NCI-H510A (cell line): ENCODE results near the gene MINDY2.

Experiments used
- DNase-seq: peaks from one replicate; lab custom pipeline; 2025; lab: John Stamatoyannopoulos, UW

MINDY2 gene

DNA sequence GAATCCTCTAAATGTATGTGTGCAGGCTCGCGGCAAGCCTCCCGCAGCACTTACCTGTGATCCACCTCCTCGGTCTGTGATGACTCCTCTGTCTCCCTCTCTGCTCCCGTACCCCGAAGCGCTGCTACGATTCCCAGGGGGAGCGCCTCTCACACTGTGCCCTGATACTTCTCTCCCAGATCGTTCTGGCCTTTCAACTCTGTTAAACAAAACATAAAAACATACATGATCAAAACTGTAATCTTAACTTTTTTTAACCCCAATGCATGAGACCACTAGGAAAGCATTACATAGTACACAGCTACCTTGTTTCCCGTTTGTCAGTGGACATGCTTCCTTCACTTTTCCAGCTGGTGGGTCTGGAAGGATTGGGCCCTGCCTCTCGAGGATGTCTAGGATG is 115.8 kb downstream of the MINDY2 start:
- no peak for DNase-seq

DNA sequence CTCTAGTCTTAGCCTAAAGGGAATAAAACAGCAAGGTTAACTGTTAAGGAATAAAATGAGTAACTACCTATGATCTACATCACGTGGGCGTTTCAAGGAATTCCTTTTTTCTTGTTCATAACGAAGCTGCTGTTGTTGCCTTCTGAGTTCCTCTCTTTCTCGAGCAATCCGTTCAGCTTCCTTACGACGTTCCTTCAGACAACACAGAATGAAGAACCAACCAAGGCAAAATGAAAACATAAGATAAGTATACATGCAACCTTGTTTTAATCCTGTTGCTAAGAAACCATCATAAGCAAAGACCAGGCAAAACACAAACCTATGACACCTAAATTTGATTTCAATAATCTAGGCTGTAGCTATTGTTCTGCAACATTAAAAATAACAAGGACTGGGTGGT is 118.3 kb downstream of the MINDY2 start:
- no peak for DNase-seq

DNA sequence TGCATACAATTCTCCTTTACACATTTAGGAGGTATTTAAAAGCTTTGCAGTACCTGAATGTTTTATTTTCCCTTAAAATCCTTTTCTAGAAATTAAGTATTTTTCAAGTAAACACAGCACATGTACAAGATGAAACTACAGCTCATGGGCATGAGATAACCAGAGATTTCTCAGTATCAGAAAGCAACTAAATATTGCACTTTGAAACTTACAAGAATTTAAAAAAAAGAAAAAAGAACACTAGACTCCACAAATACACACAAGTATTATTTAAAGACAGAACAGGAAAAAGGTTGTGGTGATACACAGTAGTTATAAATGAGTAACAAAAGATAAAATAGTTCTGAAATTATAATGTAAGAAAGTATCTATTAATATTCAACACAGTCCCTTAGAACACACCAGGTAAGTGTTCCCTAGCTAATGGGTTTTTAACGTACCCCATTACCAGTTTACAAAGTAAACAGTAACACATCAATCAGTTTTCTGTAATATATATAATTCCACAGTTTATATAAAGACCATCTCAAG is 127.1 kb downstream of the MINDY2 start:
- DNase-seq = no peak

DNA sequence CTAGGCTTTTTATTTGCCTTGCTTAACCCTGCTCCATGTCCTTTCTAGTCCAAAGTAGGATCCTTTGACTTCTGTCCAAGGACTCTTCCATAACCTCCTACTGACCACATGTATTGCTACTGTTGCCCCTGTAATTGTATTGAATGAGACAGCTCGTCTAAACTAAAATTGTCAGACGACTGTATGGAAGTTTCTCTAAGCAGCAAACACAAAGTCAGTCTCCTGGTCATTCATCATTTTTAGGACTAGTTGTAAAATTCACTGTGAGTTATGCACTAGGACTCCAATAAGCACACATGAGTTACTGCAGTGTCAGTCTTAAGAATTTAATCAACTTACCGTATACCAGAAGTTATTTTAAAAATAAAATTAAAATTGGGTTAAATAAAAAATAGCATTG is 129.5 kb downstream of the MINDY2 start:
- DNase-seq = no peak

DNA sequence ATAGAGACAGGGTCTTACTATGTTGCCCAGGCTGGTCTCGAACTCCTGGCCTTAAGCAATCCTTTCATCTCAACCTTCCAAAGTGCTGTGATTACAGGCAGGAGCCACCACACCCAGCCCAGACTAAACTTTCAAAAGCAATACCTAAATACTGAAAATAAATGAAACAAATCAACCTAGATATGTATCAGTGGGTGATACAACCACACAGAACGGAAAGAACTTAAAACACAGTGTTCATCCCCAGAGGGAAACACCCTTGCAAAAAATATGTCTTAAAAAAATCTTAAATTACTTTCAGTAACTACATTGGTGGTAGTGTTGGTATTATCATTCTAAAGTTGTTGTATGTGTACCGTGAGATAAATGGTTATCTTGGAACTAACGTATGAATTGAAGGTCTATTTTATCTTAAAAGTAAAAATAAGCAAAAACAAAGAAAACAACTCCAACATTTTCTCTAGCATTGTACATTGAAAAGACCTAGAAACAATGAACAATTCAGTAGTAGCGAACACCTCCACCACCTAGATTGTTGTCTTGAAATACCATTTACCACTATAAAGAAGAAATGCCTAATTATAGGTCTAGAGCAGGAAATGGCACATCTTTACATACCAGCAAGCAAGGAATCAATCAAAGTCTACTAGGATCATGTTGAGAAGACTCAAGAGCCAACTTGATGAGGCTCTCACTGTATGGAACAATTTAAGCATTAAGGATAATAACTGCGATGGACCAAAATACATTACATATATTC is 137.6 kb downstream of the MINDY2 start:
- DNase-seq = no peak

DNA sequence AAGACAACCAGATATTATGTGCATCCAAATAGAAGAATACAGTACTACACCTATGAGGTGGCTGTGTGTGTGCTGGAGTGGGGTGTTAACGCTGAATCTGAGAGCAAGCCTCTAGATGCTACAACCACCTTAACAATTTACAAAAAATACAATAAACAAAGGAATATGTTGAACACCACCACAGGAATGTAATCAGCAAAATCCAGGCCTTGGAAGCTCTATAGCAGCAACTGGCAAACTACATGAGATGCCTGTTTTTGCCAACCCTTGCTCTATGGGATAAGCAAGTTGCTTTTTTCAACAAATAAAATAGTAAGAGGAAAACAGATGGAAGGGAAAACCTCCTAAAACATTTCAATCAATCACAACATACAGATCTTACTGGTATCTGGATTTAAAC is 138.5 kb downstream of the MINDY2 start:
- no peak for DNase-seq

DNA sequence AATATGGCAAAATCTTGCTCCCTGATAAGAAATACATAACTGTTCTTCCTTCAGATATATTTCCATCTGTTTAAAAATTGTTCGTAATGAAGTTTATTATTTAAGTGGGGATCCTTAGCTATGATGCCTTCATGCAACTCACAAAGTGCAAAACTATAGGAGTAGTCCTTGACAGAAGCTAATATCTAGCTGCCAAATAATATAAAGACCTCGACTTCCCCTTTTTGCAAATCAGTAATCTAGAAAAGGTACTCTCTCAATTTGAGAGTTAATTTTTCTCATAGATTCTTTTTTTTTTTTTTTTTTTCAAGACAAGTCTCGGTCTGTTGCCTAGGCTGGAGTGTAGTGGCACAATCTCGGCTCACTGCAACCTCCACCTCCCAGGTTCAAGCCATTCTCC is 139.4 kb downstream of the MINDY2 start:
- no peak for DNase-seq
